ENCODE measurements around the gene NEU2. TPM values are rescaled to one million over a fixed set of nuclear protein-coding genes. Genes with fewer than 3 reads are reported as not detected.

NEU2 gene
- total and polyA plus RNA-seq, 11 donors, result not detected

DNA sequence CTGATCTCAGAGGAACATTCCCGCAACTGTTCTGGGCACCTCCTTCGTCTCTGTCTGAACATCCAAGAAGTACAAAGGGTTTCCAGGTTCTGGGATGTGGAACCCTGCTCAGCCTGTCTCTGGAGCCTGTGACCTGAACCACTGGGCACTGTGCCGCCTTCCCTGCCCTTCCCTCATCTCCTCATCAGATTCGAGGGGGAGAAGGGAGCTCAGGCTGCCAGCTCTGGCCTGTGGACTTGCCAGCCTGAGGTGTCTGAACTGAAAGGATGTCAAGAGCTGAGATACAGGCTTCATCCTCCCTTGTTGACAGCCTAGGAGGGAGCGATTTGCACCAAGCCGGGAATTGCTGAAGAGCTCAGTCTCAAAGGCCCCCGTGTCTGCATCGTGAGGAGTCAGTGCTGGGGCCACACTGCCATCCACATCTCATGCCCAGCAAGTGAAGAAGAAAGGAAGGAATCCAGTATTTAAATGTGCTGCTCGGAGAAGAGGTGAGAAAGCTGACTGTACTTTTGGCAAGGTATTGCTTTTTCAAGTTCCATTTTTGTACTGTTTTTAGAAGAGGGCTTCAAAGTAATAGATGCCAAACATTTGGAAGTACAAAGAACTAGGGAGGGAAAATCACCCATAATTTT lies 12.6 kb downstream of the NEU2 start:
- no peak for TF ChIP-seq POLR2A (IDR thresholded peaks at IDR 0.05)
- TF ChIP-seq, protein P1, sequence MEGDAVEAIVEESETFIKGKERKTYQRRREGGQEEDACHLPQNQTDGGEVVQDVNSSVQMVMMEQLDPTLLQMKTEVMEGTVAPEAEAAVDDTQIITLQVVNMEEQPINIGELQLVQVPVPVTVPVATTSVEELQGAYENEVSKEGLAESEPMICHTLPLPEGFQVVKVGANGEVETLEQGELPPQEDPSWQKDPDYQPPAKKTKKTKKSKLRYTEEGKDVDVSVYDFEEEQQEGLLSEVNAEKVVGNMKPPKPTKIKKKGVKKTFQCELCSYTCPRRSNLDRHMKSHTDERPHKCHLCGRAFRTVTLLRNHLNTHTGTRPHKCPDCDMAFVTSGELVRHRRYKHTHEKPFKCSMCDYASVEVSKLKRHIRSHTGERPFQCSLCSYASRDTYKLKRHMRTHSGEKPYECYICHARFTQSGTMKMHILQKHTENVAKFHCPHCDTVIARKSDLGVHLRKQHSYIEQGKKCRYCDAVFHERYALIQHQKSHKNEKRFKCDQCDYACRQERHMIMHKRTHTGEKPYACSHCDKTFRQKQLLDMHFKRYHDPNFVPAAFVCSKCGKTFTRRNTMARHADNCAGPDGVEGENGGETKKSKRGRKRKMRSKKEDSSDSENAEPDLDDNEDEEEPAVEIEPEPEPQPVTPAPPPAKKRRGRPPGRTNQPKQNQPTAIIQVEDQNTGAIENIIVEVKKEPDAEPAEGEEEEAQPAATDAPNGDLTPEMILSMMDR (IDR thresholded peaks at IDR 0.05), result no peak
- WGBS, 4 donors, result 74 to 78% (median 76%) methylated on average over 9 of the region's 9 CpGs
- H3K27ac ChIP-seq, result no peak overlapping the region
- DNase-seq, result no peak
- H3K36me3 ChIP-seq, result no peaks in the 10 kb centered on the region
- intact Hi-C loops (cut with DNase I), result no loop called here
- no peaks in the 10 kb centered on the region for H3K9me3 ChIP-seq
- H3K4me1 ChIP-seq, result no peaks in the 10 kb centered on the region
- H3K4me3 ChIP-seq, result no peak overlapping the region
- no peak for ATAC-seq
- no peaks in the 10 kb centered on the region for H3K27me3 ChIP-seq

DNA sequence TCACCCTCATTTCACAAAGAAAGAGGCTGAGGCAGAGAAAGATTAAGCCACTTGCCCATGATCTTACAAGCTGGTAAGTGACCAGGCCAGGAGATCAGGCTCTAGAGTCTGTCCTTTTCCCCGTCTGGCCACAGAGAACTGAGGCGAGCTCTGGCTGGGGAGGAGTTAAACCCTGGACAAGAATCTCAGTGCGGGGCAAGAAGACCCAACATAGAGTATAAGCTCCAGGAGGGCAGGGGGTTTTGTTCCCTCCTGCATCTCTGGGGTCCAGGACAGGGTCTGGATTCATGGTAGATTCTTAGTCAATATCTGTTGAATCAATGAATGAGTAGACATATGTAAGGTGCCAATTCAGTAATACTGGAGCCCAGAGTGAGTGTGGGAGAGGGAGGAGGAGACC lies 14.7 kb downstream of the NEU2 start:
- 93 to 95% (median 95%) methylated on average over 3 of the region's 3 CpGs for WGBS, 4 donors
- DNase-seq, result no peak
- no peak for ATAC-seq
- no peak overlapping the region for H3K4me3 ChIP-seq
- H3K9me3 ChIP-seq, result no peaks in the 10 kb centered on the region
- H3K4me1 ChIP-seq, result peaks cover 0 to 10% (median 1%) of the 10 kb centered on the region in 12 donors
- no peaks in the 10 kb centered on the region for H3K36me3 ChIP-seq
- intact Hi-C loops (cut with DNase I), result no loop called here
- no peak overlapping the region for H3K27ac ChIP-seq
- TF ChIP-seq POLR2A (IDR thresholded peaks at IDR 0.05), result no peak
- TF ChIP-seq, protein P1 (IDR thresholded peaks at IDR 0.05), result no peak
- peaks cover 0 to 3% (median 0%) of the 10 kb centered on the region in 9 donors for H3K27me3 ChIP-seq

DNA sequence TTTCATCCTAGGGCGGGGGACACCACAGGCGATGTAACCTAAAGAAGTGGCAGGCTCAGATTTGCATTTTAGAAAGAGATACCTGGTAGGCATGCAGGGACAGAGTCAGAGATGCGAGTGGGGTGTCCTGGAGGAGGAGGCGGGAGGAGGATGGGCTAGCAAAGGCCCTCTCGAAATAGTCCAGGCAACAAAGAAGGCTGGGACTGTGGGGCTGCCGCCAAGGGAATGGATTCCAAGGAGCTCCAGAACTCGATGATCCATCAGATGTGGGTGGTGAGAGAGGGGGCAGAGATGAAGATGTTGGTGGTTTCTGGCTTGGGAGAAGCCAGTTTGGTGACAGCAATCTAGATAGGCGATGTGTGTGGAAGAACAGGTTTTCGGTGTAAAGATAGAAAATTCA lies 15.2 kb downstream of the NEU2 start:
- H3K4me1 ChIP-seq, result peaks cover 0 to 14% (median 2%) of the 10 kb centered on the region in 12 donors
- H3K27ac ChIP-seq, result no peak overlapping the region
- peaks cover 0 to 7% (median 0%) of the 10 kb centered on the region in 9 donors for H3K27me3 ChIP-seq
- ATAC-seq (no peak), DNase-seq (no peak)
- H3K36me3 ChIP-seq, result no peaks in the 10 kb centered on the region
- H3K9me3 ChIP-seq, result no peaks in the 10 kb centered on the region
- H3K4me3 ChIP-seq, result no peak overlapping the region
- intact Hi-C loops (cut with DNase I), result no loop called here
- WGBS, 4 donors, result 80 to 86% (median 83%) methylated on average over 9 of the region's 9 CpGs
- TF ChIP-seq POLR2A (IDR thresholded peaks at IDR 0.05), result no peak
- TF ChIP-seq, protein P1 (IDR thresholded peaks at IDR 0.05), result no peak

DNA sequence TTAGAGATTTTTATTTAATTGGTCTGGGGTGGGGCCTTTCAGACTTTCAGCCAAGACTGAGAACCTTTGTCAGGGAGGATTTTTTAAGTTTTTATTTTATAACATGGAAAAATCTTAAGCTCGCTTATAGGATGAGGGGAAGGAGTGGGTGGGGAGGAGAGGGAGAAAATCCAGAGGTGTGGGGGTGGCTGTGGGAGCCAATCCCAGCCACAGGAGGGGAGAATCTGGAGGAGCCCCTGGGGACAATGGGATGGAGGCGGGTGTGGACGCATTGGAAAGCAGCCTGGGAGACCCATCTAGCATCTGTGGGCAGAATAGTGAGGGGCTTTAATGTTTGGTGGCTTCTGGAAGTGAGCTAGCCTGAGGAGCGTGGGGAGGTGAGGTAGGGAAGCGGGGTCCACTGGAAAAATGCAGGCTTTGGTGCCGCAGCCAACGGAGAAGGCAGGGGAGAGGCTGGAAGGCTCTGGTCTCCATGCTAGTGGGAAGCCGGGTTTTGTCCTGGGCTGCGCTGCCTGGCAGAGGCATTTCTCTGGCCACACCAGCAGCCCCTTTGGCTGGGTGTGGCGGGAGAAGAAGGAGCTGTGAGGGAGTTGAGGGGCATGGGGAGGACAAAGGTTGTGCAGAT lies 16.2 kb downstream of the NEU2 start:
- H3K27me3 ChIP-seq, result peaks cover 0 to 16% (median 0%) of the 10 kb centered on the region in 9 donors
- DNase-seq (no peak), ATAC-seq (no peak)

More for the DNA sequence above, 16.2 kb downstream of the NEU2 start:
- H3K27ac ChIP-seq, result no peak overlapping the region
- no peak overlapping the region for H3K4me3 ChIP-seq
- no peaks in the 10 kb centered on the region for H3K9me3 ChIP-seq
- H3K36me3 ChIP-seq, result no peaks in the 10 kb centered on the region
- WGBS, 4 donors, result 80 to 85% (median 84%) methylated on average over 10 of the region's 10 CpGs
- no peak for TF ChIP-seq POLR2A (IDR thresholded peaks at IDR 0.05)
- TF ChIP-seq, protein P1 (IDR thresholded peaks at IDR 0.05), result no peak
- peaks cover 0 to 16% (median 4%) of the 10 kb centered on the region in 12 donors for H3K4me1 ChIP-seq
- intact Hi-C loops (cut with DNase I), result no loop called here

Measured in heart left ventricle (tissue), 16 donors.